IgD-negative memory B cell (primary cell): ENCODE data around the gene SEC16A. TPM values are rescaled to one million over a fixed set of nuclear protein-coding genes. Genes with fewer than 3 reads are reported as not detected.

ENCODE experiments used
- H3K27ac Mint-ChIP-seq, 3 donors: one replicate each; pipeline ENCODE4 v1.8.0; 2020 to 2022; ENCODE audit warnings: mild to moderate bottlenecking in 3 of 3, mixed read lengths in 3 of 3, moderate library complexity in 1 of 3
- H3K27me3 Mint-ChIP-seq: one replicate; pipeline ENCODE4 v1.8.0; 2021; ENCODE audit warnings: mixed read lengths
- H3K36me3 Mint-ChIP-seq: one replicate; pipeline ENCODE4 v1.8.0; 2020; ENCODE audit warnings: mild to moderate bottlenecking, mixed read lengths
- H3K4me1 Mint-ChIP-seq, 3 donors: one replicate each; pipeline ENCODE4 v1.8.0; 2020 to 2022; ENCODE audit warnings: mixed read lengths in 3 of 3, mild to moderate bottlenecking in 1 of 3
- H3K4me3 Mint-ChIP-seq, 4 donors: one replicate each; pipeline ENCODE4 v1.8.0; 2020 to 2022; ENCODE audit warnings: mild to moderate bottlenecking in 4 of 4, mixed read lengths in 4 of 4, moderate library complexity in 3 of 4
- H3K9me3 Mint-ChIP-seq, 3 donors: one replicate each; pipeline ENCODE4 v1.8.0; 2020 to 2021; ENCODE audit warnings: mixed read lengths in 3 of 3, mild to moderate bottlenecking in 1 of 3
- polyA plus RNA-seq: library from polyadenylated mRNA; unstranded; fragments of 300-500 nt; fragmentation: Illumina TruSeq; gene quantifications from one replicate; pipeline ENCODE4 v1.2.3, GENCODE V29; 2021

The SEC16A gene
- polyA plus RNA-seq, 1 donor from 2014 or later, result 30.1 TPM

GRCh38 chr9:136439481-136440408 is 43.1 kb downstream of the SEC16A start, which contains the start of gene INPP5E:
Gene INPP5E (minus strand): TSS chr9:136439845. CDS start chr9:136439419, 426 bp downstream.
- no peaks in the 10 kb centered on the region for H3K9me3 Mint-ChIP-seq
- H3K27ac Mint-ChIP-seq, result peak within 1 kb of the TSS in 2 of 3 donors; percentile 43 to 88
- no peaks in the 10 kb centered on the region for H3K27me3 Mint-ChIP-seq
- peaks cover 7 to 22% (median 17%) of the 10 kb centered on the region in 3 donors for H3K4me1 Mint-ChIP-seq
- no peaks in the 10 kb centered on the region for H3K36me3 Mint-ChIP-seq
- peak within 1 kb of the TSS; percentile 81 to 95 (median 88) for H3K4me3 Mint-ChIP-seq

DNA sequence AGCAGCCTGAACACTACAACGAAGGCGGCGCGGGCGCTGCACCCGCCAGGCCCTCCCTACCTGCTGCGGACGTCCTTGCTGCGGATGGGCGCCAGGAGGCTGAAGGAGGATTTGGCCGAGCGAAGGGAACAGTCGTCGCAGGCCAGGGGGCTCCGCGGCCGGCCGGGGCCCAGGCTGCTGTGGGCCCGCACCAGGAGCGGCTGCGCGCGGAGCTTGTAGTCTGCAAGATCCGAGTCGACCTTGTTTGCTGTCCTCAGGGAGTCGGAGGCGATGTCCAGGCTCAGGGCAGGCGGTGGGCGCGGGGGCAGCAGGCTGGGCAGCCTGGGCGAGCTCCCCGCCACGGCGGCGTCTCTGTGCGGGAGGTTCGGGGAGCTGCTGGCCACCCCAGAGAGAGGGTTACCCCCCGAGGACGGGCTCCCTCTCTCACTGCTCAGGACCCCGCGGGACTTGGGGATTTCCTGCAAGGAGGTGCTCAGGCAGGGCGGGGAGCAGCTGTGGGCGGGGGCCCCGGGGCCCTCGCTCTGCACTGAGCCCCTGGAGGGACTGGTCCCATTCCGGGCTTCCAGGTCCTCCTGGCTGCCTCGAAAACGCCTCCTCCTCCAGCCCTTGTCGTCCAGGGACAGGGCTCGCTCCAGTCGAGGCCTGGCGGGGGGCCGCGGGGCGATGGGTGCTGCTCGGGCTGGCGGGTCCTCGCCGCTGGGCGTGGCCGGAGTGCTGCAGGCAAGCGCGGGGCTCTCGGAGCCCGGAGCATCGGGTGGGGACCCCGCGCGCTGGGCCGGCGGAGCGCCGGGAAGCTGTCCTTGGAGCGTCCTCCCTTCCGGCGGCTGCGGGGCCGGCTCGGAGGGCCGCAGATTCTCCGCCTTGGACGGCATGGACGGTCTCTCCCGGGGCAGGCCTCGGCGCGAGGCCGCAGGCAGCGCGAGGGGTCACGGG is 44.0 kb downstream of the SEC16A start:
- no peaks in the 10 kb centered on the region for H3K36me3 Mint-ChIP-seq
- H3K27me3 Mint-ChIP-seq, result no peaks in the 10 kb centered on the region
- no peaks in the 10 kb centered on the region for H3K9me3 Mint-ChIP-seq
- H3K4me1 Mint-ChIP-seq, result peaks cover 7 to 22% (median 17%) of the 10 kb centered on the region in 3 donors
- H3K27ac Mint-ChIP-seq, result peak overlapping the region; percentile 37 to 76 (median 43)
- H3K4me3 Mint-ChIP-seq, result peak overlapping the region; percentile 81 to 95 (median 88)

GRCh38 chr9:136437839-136438547 is 44.8 kb downstream of the SEC16A start:
- no peaks in the 10 kb centered on the region for H3K27me3 Mint-ChIP-seq
- no peaks in the 10 kb centered on the region for H3K9me3 Mint-ChIP-seq
- H3K27ac Mint-ChIP-seq, result peak overlapping the region; percentile 37 to 76 (median 43)
- peaks cover 7 to 22% (median 17%) of the 10 kb centered on the region in 3 donors for H3K4me1 Mint-ChIP-seq
- H3K36me3 Mint-ChIP-seq, result no peaks in the 10 kb centered on the region
- peak overlapping the region; percentile 81 to 95 (median 88) for H3K4me3 Mint-ChIP-seq

DNA sequence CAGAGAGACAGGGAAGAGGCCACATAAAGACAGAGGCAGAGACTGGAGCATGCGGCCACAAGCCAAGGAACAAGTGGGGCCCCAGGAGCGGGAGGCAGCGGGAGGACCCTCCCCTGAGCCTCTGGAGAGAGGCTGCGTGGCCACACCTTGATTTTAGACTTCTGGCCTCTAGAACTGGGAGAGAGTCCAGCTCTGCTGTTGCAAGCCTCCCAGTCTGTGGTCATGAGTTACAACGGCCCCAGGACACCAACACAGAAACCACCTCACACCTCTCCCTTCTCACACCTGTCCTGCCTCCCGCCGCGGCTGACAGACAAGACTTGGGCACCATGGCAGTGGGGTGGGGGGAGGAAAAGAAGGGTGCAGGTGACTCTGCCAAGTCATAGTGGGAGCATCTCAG is 45.4 kb downstream of the SEC16A start:
- peaks cover 7 to 22% (median 17%) of the 10 kb centered on the region in 3 donors for H3K4me1 Mint-ChIP-seq

DNA sequence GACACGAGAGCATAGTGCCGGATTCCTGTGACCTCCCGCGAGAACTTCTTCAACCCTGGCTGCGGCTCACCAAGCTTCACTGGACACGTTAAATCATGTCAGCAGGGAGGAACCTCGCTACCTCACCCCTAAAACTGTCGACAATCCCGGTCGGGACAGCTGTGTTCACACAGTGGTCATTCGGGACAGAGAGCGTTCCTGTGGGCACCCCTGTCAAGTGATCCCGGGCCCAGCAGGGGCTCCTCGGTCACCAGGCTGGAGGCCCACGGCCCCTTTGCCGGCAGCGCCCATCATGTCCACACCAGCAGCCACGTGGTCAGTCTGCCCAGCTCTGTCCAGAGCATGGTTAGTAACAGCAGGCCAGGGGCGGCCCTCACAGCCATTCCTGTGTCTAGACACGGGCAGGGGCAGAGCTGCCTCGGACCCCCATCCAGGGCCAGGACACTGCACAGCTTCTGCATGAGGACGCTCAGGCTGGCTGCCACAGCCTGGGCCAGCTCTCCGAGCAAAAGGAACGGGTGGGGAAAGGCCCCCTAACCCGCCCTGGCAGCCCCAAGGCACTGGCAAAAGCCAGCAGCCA is 46.7 kb downstream of the SEC16A start:
- Mint-ChIP-seq H3K4me1 (peaks cover 7 to 22% (median 17%) of the 10 kb centered on the region in 3 donors), H3K36me3 (no peaks in the 10 kb centered on the region), H3K9me3 (no peaks in the 10 kb centered on the region), H3K27me3 (no peaks in the 10 kb centered on the region), H3K27ac (peak overlapping the region in 1 of 3 donors; percentile 76), H3K4me3 (peak overlapping the region in 2 of 4 donors; percentile 23 to 81)

More for the DNA sequence above, 45.4 kb downstream of the SEC16A start:
- Mint-ChIP-seq H3K36me3 (no peaks in the 10 kb centered on the region), H3K27me3 (no peaks in the 10 kb centered on the region), H3K9me3 (no peaks in the 10 kb centered on the region), H3K27ac (no peak overlapping the region), H3K4me3 (peak overlapping the region; percentile 55 to 95 (median 87))

DNA sequence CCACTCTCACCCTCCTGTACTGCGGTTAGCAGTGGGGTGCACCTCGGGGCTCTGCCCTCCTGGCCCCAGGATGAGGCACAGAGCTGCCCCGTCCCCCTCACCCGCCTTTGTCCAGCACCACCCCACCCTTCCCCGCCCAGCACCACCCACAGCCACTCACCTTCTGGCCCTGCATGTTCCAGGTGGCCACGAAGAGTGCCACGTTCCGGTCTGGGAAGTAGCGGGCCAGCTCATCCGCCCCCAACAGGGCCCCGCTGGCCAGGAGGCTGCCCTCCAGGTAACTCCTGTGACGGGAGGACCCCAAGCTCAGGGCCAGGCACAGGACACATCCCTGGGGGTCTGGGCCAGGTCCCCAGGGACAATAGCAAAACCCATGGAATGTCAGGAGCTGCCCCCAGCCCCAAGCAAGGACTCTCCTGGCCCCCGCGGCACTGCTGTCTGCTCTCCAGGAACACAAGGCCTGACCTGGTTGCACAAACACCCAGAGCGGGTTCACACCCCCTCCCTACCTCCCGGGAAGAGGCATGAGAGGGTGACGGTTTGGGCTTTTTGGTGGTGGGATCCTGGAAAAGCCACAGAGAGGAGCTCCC is 48.2 kb downstream of the SEC16A start:
- H3K4me1 Mint-ChIP-seq, result peaks cover 7 to 21% (median 17%) of the 10 kb centered on the region in 3 donors
- no peaks in the 10 kb centered on the region for H3K36me3 Mint-ChIP-seq
- H3K27me3 Mint-ChIP-seq, result no peaks in the 10 kb centered on the region
- no peaks in the 10 kb centered on the region for H3K9me3 Mint-ChIP-seq
- no peak overlapping the region for H3K4me3 Mint-ChIP-seq
- H3K27ac Mint-ChIP-seq, result no peak overlapping the region

GRCh38 chr9:136433849-136434579 is 48.8 kb downstream of the SEC16A start:
- Mint-ChIP-seq H3K9me3 (no peaks in the 10 kb centered on the region), H3K27ac (no peak overlapping the region), H3K4me3 (peak overlapping the region in 1 of 4 donors; percentile 37), H3K36me3 (no peaks in the 10 kb centered on the region), H3K4me1 (peaks cover 7 to 21% (median 17%) of the 10 kb centered on the region in 3 donors), H3K27me3 (no peaks in the 10 kb centered on the region)

DNA sequence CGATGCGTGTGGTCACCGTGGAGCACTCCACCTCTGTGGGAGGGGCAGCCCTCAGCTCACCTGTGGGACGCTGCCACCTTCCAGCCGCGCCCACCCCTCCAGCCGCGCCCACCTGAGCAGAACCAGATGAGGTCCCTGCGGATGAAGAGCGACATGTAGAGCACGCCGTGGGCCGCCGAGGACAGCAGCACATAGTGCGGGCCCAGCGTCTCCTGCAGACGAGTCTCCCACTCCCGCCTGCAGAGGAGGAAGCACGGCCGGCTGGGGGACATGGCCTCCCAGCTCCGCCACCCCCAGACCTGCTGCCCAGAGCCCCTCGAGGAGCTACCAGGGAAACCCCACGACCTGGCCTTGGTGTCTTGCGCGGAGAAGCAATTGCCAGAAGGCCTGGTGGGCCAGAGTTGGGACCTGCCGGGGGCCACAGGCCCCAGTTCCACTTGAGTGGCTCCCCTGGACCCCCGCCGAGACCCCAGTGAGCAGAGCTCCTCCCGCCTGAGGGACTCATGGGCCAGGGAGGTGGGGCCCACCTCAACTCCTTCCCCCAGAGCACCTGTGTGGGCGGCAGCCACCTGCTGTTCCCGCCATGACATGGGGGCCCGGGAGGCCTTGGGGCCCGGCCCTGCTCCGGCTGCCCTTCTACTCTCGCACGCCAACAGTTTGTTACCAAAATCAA is 49.7 kb downstream of the SEC16A start:
- H3K27ac Mint-ChIP-seq, result no peak overlapping the region

GRCh38 chr9:136432591-136432990 is 50.2 kb downstream of the SEC16A start:
- no peaks in the 10 kb centered on the region for H3K27me3 Mint-ChIP-seq
- H3K4me1 Mint-ChIP-seq, result peaks cover 7 to 13% (median 10%) of the 10 kb centered on the region in 3 donors
- no peak overlapping the region for H3K27ac Mint-ChIP-seq
- no peaks in the 10 kb centered on the region for H3K36me3 Mint-ChIP-seq
- no peak overlapping the region for H3K4me3 Mint-ChIP-seq
- H3K9me3 Mint-ChIP-seq, result no peaks in the 10 kb centered on the region

More for the DNA sequence above, 49.7 kb downstream of the SEC16A start:
- H3K4me3 Mint-ChIP-seq, result no peak overlapping the region
- peaks cover 7 to 17% (median 14%) of the 10 kb centered on the region in 3 donors for H3K4me1 Mint-ChIP-seq
- no peaks in the 10 kb centered on the region for H3K27me3 Mint-ChIP-seq
- H3K9me3 Mint-ChIP-seq, result no peaks in the 10 kb centered on the region
- H3K36me3 Mint-ChIP-seq, result no peaks in the 10 kb centered on the region

DNA sequence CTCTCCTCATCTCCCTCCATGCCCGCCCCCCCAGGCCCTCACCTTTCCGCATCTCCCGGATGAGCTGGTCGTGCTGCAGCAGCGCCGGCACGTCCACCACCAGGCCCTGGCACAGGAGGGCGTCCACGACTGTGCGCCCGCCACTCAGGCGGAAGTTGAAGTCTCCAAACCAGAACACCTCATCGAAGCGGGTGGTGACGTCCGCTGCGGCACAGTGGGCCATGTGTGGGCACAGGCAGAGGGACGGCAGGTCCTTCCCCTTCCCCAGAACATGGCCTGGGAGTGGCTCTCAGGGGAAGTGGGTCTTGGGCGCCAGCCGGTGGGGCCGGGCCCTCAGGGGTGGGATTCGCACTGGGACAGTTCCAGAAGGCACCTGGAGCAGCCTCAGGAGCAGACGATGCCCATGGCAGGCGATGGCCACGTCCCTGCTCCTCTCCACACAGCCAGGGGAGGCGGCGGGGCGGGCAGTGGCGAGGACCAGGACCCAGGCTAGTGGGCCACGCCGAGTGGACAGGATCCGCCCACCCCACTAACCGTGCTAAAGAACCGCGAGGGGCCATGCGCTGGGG is 51.0 kb downstream of the SEC16A start:
- Mint-ChIP-seq H3K27ac (no peak overlapping the region), H3K27me3 (no peaks in the 10 kb centered on the region), H3K4me1 (peaks cover 3 to 6% (median 5%) of the 10 kb centered on the region in 3 donors), H3K9me3 (no peaks in the 10 kb centered on the region), H3K36me3 (peaks cover under 1% of the 10 kb centered on the region), H3K4me3 (no peak overlapping the region)

DNA sequence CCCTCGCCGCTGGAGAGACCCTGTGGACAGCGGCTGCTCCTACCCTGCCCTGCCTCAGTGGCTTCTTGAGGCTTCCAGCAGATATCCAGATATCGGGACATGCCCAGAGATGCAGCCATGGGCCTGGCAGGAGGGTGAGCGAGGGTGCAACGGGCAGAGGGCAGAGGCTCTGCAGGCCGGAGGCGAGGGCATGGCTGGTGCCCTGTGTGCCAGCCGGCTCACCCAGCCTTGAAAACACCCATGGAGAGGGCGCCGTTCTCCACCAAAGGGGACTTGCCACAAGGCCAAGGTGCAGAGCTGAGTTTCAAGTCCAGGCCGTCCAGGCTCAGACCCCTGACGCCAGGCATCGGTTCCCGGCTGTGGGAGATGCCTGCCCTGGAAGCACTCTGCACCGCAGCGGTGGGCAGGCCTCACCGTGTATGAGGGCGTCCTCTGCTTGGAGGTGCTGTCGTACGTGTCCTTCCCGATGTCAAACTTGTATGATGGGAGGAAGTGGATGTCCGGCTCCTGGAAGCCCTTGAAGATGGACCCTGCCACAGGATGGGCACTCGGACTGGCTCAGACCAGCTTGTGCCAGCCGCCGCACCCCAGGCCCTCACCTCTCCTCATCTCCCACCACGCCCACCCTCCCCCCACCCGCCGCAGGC is 52.1 kb downstream of the SEC16A start:
- H3K9me3 Mint-ChIP-seq, result no peaks in the 10 kb centered on the region
- H3K4me1 Mint-ChIP-seq, result no peaks in the 10 kb centered on the region
- no peaks in the 10 kb centered on the region for H3K27me3 Mint-ChIP-seq
- no peak overlapping the region for H3K4me3 Mint-ChIP-seq
- no peak overlapping the region for H3K27ac Mint-ChIP-seq
- H3K36me3 Mint-ChIP-seq, result peaks cover 2% of the 10 kb centered on the region
